IPS-18a (cell line): ENCODE measurements around the gene OR9Q2.

ENCODE experiments used
- H3K27ac ChIP-seq: one replicate; pipeline ENCODE4 v1.5.1; 2013; ENCODE audit warnings: low read length
- H3K27me3 ChIP-seq: one replicate; pipeline ENCODE4 v1.6.1; 2013; ENCODE audit warnings: mild to moderate bottlenecking, low read length; ENCODE audit not compliant: control insufficient read depth, insufficient read depth
- H3K36me3 ChIP-seq: one replicate; pipeline ENCODE4 v1.6.1; 2013; ENCODE audit warnings: low read depth, low read length; ENCODE audit not compliant: control insufficient read depth
- H3K4me1 ChIP-seq: one replicate; pipeline ENCODE4 v1.6.1; 2013; ENCODE audit warnings: low read depth, low read length; ENCODE audit not compliant: control insufficient read depth
- H3K4me3 ChIP-seq: one replicate; pipeline ENCODE4 v1.5.1; 2013; ENCODE audit warnings: low read length
- H3K9ac ChIP-seq: one replicate; pipeline ENCODE4 v1.6.1; 2013; ENCODE audit warnings: mild to moderate bottlenecking, low read length, moderate library complexity
- H3K9me3 ChIP-seq: one replicate; pipeline ENCODE4 v1.6.1; 2013; ENCODE audit warnings: low read depth, low read length; ENCODE audit not compliant: control insufficient read depth

OR9Q2 gene

DNA sequence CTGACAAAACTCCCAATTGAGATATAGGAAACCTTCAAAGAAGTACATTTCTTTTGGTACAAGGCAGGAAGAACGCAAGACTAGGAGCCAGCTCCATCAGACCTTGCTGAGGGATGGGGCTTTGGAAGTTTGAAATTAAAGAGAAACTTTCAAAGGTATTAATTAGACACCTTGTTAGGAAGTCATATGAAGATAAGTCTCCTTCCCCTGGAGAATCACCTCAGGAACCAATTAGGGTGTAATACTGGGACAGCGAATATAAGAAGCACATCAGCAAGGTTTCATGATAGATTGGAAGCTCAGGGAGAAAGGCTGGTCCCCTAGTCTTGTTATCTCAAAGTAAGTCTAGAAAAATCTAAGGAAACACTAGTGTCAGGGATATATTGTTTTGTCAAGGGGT is at the start of gene OR9Q2:
OR9Q2 (plus strand) TSS at position 301 of the 400 bp plus-strand sequence. CDS start 1,421 bp downstream, outside the sequence.
- Histone ChIP-seq H3K9me3 (no peaks in the 10 kb centered on the region), H3K4me1 (no peaks in the 10 kb centered on the region), H3K9ac (no peak within 1 kb of the TSS), H3K27ac (no peak within 1 kb of the TSS), H3K36me3 (no peaks in the 10 kb centered on the region), H3K4me3 (no peak within 1 kb of the TSS), H3K27me3 (no peaks in the 10 kb centered on the region)

DNA sequence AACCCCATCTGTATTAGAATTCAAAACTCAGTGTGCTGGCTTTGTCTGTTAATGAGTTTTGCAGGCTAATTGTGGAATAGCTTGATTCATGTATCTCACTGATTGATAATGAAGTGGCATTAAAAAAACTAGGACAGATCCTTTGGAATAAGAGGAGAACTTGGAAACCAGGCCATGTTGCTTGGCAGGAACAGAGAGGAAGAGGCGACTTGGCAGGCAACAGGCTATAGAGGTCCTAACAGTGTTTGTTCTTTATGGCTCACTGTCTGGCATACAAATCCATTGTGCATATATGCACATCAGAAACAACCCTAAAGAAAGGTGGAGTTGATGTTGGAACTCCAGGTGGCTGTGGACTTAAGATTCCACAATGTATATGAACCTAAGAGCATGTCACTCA is 46.1 kb upstream of the OR9Q2 start:
- Histone ChIP-seq H3K4me3 (no peak overlapping the region), H3K9me3 (no peaks in the 10 kb centered on the region), H3K36me3 (no peaks in the 10 kb centered on the region), H3K27me3 (no peaks in the 10 kb centered on the region), H3K27ac (no peak overlapping the region), H3K4me1 (no peaks in the 10 kb centered on the region), H3K9ac (no peak overlapping the region)

- no peaks in the 10 kb centered on the region for H3K36me3 ChIP-seq
- H3K27ac ChIP-seq, result no peak overlapping the region
- no peaks in the 10 kb centered on the region for H3K27me3 ChIP-seq
Observed at GRCh38 chr11:58152781-58153180, 36.1 kb upstream of the OR9Q2 start.

GRCh38 chr11:58164389-58164788 is 24.5 kb upstream of the OR9Q2 start:
- Histone ChIP-seq H3K9me3 (no peaks in the 10 kb centered on the region), H3K27ac (no peak overlapping the region), H3K4me1 (no peaks in the 10 kb centered on the region), H3K9ac (no peak overlapping the region), H3K27me3 (no peaks in the 10 kb centered on the region), H3K36me3 (no peaks in the 10 kb centered on the region), H3K4me3 (no peak overlapping the region)

More at GRCh38 chr11:58152781-58153180, 36.1 kb upstream of the OR9Q2 start:
- Histone ChIP-seq H3K9ac (no peak overlapping the region), H3K4me1 (no peaks in the 10 kb centered on the region), H3K4me3 (no peak overlapping the region), H3K9me3 (no peaks in the 10 kb centered on the region)

DNA sequence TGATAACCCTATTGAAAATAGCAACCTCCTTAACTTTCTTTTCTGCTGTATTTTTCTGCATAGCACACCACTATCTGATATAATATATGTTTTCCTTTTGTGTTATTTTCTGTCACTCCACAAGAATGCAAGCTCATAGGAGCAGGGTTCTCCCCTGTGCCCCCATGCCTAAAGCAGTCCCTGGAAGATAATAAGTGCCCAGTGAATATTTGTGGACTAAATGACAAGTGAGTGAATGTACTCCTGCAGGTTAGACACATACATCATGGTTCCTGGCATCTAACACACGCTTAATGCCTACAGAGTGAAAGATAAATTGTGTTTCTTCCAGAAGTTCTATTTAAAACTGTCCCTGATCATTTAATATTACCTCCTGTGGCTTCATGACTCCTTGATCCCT is 23.9 kb upstream of the OR9Q2 start:
- Histone ChIP-seq H3K4me1 (no peaks in the 10 kb centered on the region), H3K4me3 (no peak overlapping the region), H3K9me3 (no peaks in the 10 kb centered on the region), H3K36me3 (no peaks in the 10 kb centered on the region), H3K9ac (no peak overlapping the region), H3K27me3 (no peaks in the 10 kb centered on the region), H3K27ac (no peak overlapping the region)

GRCh38 chr11:58165504-58166106 is 23.3 kb upstream of the OR9Q2 start:
- no peaks in the 10 kb centered on the region for H3K9me3 ChIP-seq
- H3K4me3 ChIP-seq, result no peak overlapping the region
- no peak overlapping the region for H3K9ac ChIP-seq
- no peaks in the 10 kb centered on the region for H3K27me3 ChIP-seq
- H3K36me3 ChIP-seq, result no peaks in the 10 kb centered on the region
- no peaks in the 10 kb centered on the region for H3K4me1 ChIP-seq
- H3K27ac ChIP-seq, result no peak overlapping the region

- no peak overlapping the region for H3K27ac ChIP-seq
- H3K36me3 ChIP-seq, result no peaks in the 10 kb centered on the region
Observed at GRCh38 chr11:58177409-58178054, 11.3 kb upstream of the OR9Q2 start.

DNA sequence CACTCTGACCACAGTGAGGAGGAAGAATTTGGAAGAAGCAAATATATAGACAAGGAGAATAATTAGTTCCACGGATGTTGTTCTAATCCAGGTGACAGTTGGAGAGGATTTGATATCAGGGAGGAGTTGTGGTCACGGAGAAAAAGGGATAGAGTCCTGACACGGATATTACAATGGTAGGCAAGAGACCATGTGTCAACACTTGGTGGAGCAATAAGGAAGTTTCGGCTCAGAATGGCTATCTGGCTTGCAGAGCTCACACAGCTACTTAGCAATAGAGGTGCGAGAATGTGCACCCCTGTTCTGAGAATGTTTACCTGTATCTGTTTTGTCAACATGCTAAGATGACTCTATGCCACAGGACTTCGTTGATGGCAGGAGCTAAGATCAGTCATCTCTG is 10.4 kb upstream of the OR9Q2 start:
- no peaks in the 10 kb centered on the region for H3K27me3 ChIP-seq
- no peaks in the 10 kb centered on the region for H3K9me3 ChIP-seq
- H3K27ac ChIP-seq, result no peak overlapping the region
- H3K4me1 ChIP-seq, result peaks cover 5% of the 10 kb centered on the region
- no peak overlapping the region for H3K4me3 ChIP-seq
- H3K36me3 ChIP-seq, result no peaks in the 10 kb centered on the region
- H3K9ac ChIP-seq, result no peak overlapping the region

More at GRCh38 chr11:58177409-58178054, 11.3 kb upstream of the OR9Q2 start:
- H3K4me3 ChIP-seq, result no peak overlapping the region
- H3K4me1 ChIP-seq, result peaks cover 5% of the 10 kb centered on the region
- no peaks in the 10 kb centered on the region for H3K27me3 ChIP-seq
- H3K9me3 ChIP-seq, result no peaks in the 10 kb centered on the region
- no peak overlapping the region for H3K9ac ChIP-seq

- Histone ChIP-seq H3K9me3 (no peaks in the 10 kb centered on the region), H3K4me3 (no peak overlapping the region), H3K9ac (no peak overlapping the region), H3K27ac (no peak overlapping the region), H3K36me3 (no peaks in the 10 kb centered on the region), H3K27me3 (no peaks in the 10 kb centered on the region), H3K4me1 (peaks cover 5% of the 10 kb centered on the region)
Observed at GRCh38 chr11:58179648-58180047, 9.2 kb upstream of the OR9Q2 start.

DNA sequence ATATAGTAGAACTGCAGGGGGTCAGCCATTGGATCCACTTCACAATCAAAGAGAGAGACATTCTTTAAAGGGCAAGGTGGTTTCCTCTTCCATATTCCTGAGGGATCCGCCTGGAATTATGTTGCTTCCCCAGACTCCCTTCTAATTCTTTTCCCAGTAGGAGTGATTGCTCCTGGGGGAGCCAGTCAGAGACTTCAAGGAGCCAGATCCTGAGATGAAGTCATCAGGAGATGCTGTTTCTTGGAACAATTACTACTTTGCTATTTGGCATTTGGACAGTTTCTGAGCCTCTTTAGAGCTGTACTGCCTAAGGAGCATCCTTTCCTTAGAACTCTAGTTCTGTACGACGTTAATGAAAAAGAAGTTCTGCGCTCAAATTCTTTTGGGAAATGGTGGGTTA is 1.9 kb upstream of the OR9Q2 start:
- H3K36me3 ChIP-seq, result no peaks in the 10 kb centered on the region
- no peaks in the 10 kb centered on the region for H3K9me3 ChIP-seq
- H3K9ac ChIP-seq, result no peak overlapping the region
- H3K27me3 ChIP-seq, result no peaks in the 10 kb centered on the region
- no peak overlapping the region for H3K27ac ChIP-seq
- no peaks in the 10 kb centered on the region for H3K4me1 ChIP-seq
- H3K4me3 ChIP-seq, result no peak overlapping the region

DNA sequence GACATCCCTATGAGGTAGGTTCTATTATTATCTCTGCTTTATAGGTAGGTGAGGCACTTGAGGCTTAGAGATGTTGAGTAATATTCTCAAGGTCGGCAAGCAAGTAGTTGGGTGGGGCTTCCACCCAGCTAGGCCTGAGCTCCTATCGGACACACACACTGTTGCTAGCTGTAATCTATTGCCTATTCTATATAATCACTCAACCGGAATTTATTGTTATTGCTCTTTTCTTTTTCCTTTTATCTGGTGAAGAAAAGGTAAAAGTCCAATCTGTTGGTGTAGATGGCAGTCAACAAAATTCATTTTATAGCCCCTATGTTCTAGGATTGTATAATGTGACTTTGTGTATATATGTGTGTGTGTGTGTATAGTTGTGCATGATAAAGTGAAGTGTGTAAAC is 3.4 kb downstream of the OR9Q2 start:
- Histone ChIP-seq H3K9ac (no peak overlapping the region), H3K4me3 (no peak overlapping the region), H3K27me3 (no peaks in the 10 kb centered on the region), H3K36me3 (no peaks in the 10 kb centered on the region), H3K9me3 (peaks cover 3% of the 10 kb centered on the region), H3K4me1 (no peaks in the 10 kb centered on the region), H3K27ac (no peak overlapping the region)

DNA sequence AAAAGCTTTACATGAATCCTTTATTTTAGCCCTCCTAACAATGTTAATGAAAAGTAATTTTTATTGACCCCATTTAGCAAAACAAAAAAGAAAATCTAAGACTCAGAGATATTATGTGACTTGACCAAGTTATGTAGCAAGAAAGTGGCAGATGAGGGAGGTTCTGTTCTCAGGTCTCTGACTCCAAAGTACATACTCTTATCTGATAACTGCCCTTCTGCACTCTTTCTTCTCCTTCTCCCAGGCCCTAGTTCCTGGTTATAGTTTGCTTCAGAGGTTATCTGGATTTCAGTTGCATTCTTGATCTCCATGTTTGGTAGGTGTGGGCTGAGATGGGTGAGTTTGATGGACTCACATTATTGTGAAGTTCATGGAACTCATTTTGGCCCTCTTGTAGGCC is 4.5 kb downstream of the OR9Q2 start:
- H3K27me3 ChIP-seq, result no peaks in the 10 kb centered on the region
- H3K4me1 ChIP-seq, result no peaks in the 10 kb centered on the region
- H3K36me3 ChIP-seq, result no peaks in the 10 kb centered on the region
- H3K9ac ChIP-seq, result no peak overlapping the region
- peaks cover 14% of the 10 kb centered on the region for H3K9me3 ChIP-seq
- no peak overlapping the region for H3K4me3 ChIP-seq
- no peak overlapping the region for H3K27ac ChIP-seq
